ENCODE results near the gene EMC8.

- TF ChIP-seq GATA2 (IDR thresholded peaks at IDR 0.05; ENCODE audit: low read depth, low read length) (no peak), GATA3 (IDR thresholded peaks at IDR 0.05; ENCODE audit: low read depth, low read length) (no peak)
Observed at GRCh38 chr16:85749771-85750145, 49.6 kb downstream of the EMC8 start.
